K562 (cell line): ENCODE results near the gene DMAC2L. TPM values are rescaled to one million over a fixed set of nuclear protein-coding genes. Genes with fewer than 3 reads are reported as not detected.
"Not testable (repeated sequence)": the region's sequence is repeated elsewhere in the genome, so short reads cannot be mapped to it uniquely, and the experiment has no call there.

Experiments used
- ATAC-seq: fragments of 200-7000 bp; cut with Tn5 transposase; 3 replicates; pipeline ENCODE4 v1.9.1; 2020; ENCODE audit warnings: moderate library complexity
- BruUV-seq: library from RNA; stranded (reverse); fragments of 400-500 nt; replicated peaks from 2 replicates; lab custom pipeline; 2021; lab: Mats Ljungman, UMichigan
- CTCF ChIA-PET: fragments of 300-600 bp; formaldehyde crosslinking; extraction: SDS; loops from one replicate; lab custom pipeline; 2021; ENCODE audit warnings: low intra/inter-chr PET ratio; lab: Yijun Ruan, JAX
- POLR2A ChIA-PET: fragments of 300-600, 350-650 bp; sonication (Branson Sonifier 250); formaldehyde crosslinking; extraction: SDS; loops from one replicate; lab custom pipeline; 2021; ENCODE audit warnings: antibody characterized with exemption, inconsistent platforms; lab: Yijun Ruan, JAX
- DNase-seq, 4 experiments: peaks; one replicate each; pipeline versions ENCODE4 v3.0.0 to v3.0.0-alpha.2; 2011 to 2018; ENCODE audit warnings: low spot score in 3 of 4, mixed read lengths in 3 of 4; ENCODE audit errors: extremely low read depth in 1 of 4
- FAIRE-seq: peaks from 2 replicates; lab custom pipeline; 2011; peaks lifted over from hg19 to GRCh38; lab: Jason Lieb, UNC
- H2AFZ ChIP-seq: 2 replicates; pipeline ENCODE4 v1.6.0; 2011; ENCODE audit warnings: low read depth, low read length, control low read depth, inconsistent platforms
- H3K27ac ChIP-seq: fragments of 200-600 bp; 3 replicates; pipeline ENCODE4 v1.8.0; 2011; ENCODE audit warnings: low read depth, mild to moderate bottlenecking, control low read depth, inconsistent platforms, low read length, moderate library complexity, mixed read lengths; ENCODE audit errors: extremely low read depth
- H3K27me3 ChIP-seq, 2 experiments: fragments of 300-600 bp in 1 of 2; 2 replicates in 1 of 2; 3 replicates in 1 of 2; pipeline versions ENCODE4 v1.6.0 to v1.8.0; 2011; ENCODE audit warnings: inconsistent platforms in 2 of 2, low read length in 2 of 2, mild to moderate bottlenecking in 1 of 2, mixed read lengths in 1 of 2, moderate library complexity in 1 of 2; ENCODE audit not compliant: control insufficient read depth in 2 of 2, insufficient read depth in 2 of 2
- H3K36me3 ChIP-seq: fragments of 300-600 bp; 3 replicates; pipeline ENCODE4 v1.8.0; 2011; ENCODE audit warnings: mild to moderate bottlenecking, low read length, inconsistent platforms; ENCODE audit not compliant: control insufficient read depth, insufficient read depth
- H3K4me1 ChIP-seq, 2 experiments: fragments of 200-600 bp in 1 of 2; replicated peaks in 1 of 2; 2 replicates in 1 of 2; 3 replicates in 1 of 2; pipeline versions ENCODE4 v1.5.1 to v1.8.0; 2011; ENCODE audit warnings: inconsistent platforms in 2 of 2, low read length in 2 of 2, mild to moderate bottlenecking in 1 of 2, mixed read lengths in 1 of 2, moderate library complexity in 1 of 2; ENCODE audit not compliant: control insufficient read depth in 2 of 2, insufficient read depth in 2 of 2
- H3K4me2 ChIP-seq: 2 replicates; pipeline ENCODE4 v1.6.1; 2011; ENCODE audit warnings: low read length, control low read depth, inconsistent platforms, mixed read lengths; ENCODE audit not compliant: insufficient read depth
- H3K4me3 ChIP-seq: fragments of 200-600 bp; sonication (generic), shearing (Covaris generic); 2 replicates; pipeline ENCODE4 v1.5.1; 2016; ENCODE audit warnings: control low read depth, inconsistent platforms
- H3K79me2 ChIP-seq: fragments of 200-600 bp; 3 replicates; pipeline ENCODE4 v1.8.0; 2011; ENCODE audit warnings: low read length, inconsistent platforms; ENCODE audit not compliant: control insufficient read depth, insufficient read depth
- H3K9ac ChIP-seq, 2 experiments: 2 replicates each; pipeline versions ENCODE4 v1.6.0 to v1.6.1; 2011; ENCODE audit warnings: low read depth in 2 of 2, low read length in 2 of 2, control low read depth in 1 of 2, inconsistent platforms in 1 of 2, mild to moderate bottlenecking in 1 of 2, mixed read lengths in 1 of 2; ENCODE audit not compliant: insufficient read depth in 1 of 2
- H3K9me1 ChIP-seq: one replicate; pipeline ENCODE4 v1.6.0; 2011; ENCODE audit warnings: inconsistent platforms, mild to moderate bottlenecking, low read length, moderate library complexity; ENCODE audit not compliant: control insufficient read depth, insufficient read depth
- H3K9me3 ChIP-seq: replicated peaks from 2 replicates; pipeline ENCODE4 v1.5.1; 2011; ENCODE audit warnings: low read depth, low read length, inconsistent platforms; ENCODE audit not compliant: control insufficient read depth, insufficient read depth
- H4K20me1 ChIP-seq: replicated peaks from 2 replicates; pipeline ENCODE4 v1.6.1; 2011; ENCODE audit warnings: low read length, inconsistent platforms, mixed read lengths; ENCODE audit not compliant: control insufficient read depth, insufficient read depth
- KDM2B ChIP-seq: fragments of 250-450 bp; sonication (Bioruptor Pico); IDR thresholded peaks from 2 replicates; pipeline ENCODE4 v1.8.0; 2021; ENCODE audit warnings: mild to moderate bottlenecking, moderate library complexity
- WGBS: fragments of 100-300 bp; shearing (Covaris generic); methylation state at CpG from one replicate; pipeline ENCODE4 v1.1.6; 2016; ENCODE audit warnings: low coverage, mixed read lengths; ENCODE audit not compliant: insufficient coverage; ENCODE audit errors: missing lambda C conversion rate; 5-methylcytosine and 5-hydroxymethylcytosine counted together
- in situ Hi-C: fragments of 300-500 bp; cut with MboI; formaldehyde crosslinking; loops from 4 replicates; pipeline ENCODE4 v1.15.0; 2018; ENCODE audit warnings: inconsistent platforms, mixed read lengths
- intact Hi-C: fragments of 100-400 bp; cut with micrococcal nuclease; formaldehyde crosslinking; loops from 2 replicates; pipeline ENCODE4 v1.14.2; 2022
- polyA plus RNA-seq, 8 experiments: library from polyadenylated mRNA; depleted of rRNA in 4 of 8; stranded (reverse) in 5 of 8; unstranded in 3 of 8; fragments of >200 nt; fragmentation: Nextera tagmentation in 2 of 8; fragmentation: Illumina TruSeq in 1 of 8; extraction: Ambion mirVana in 2 of 8; extraction: Trizol in 1 of 8; gene quantifications; 2 replicates each; pipeline versions ENCODE4 v1.2.1 to v1.2.3, GENCODE V29; 2011 to 2014; ENCODE audit warnings: inconsistent platforms in 1 of 8, missing spikeins in 1 of 8
- total RNA-seq, 7 experiments: library from RNA; depleted of rRNA in 6 of 7; stranded (reverse); fragments of >200 nt in 6 of 7; fragmentation: Illumina TruSeq in 2 of 7; extraction: Trizol in 2 of 7; gene quantifications; 2 replicates each; pipeline versions ENCODE4 v1.2.1 to v1.2.3, GENCODE V29; 2011 to 2021; ENCODE audit warnings: low replicate concordance in 1 of 7
- TF ChIP-seq, protein P1 (sequence below): IDR thresholded peaks from 2 replicates; pipeline ENCODE4 v1.6.1; 2016; ENCODE audit warnings: missing genetic modification characterization, missing compliant biosample characterization

DMAC2L gene
- total and polyA plus RNA-seq, 9 of the 15 experiments (the other 6 are each of a cell fraction or from before 2014, with no cell fraction given), result 4.0 to 37.2 (median 9.3) TPM

- TF ChIP-seq, protein P1, sequence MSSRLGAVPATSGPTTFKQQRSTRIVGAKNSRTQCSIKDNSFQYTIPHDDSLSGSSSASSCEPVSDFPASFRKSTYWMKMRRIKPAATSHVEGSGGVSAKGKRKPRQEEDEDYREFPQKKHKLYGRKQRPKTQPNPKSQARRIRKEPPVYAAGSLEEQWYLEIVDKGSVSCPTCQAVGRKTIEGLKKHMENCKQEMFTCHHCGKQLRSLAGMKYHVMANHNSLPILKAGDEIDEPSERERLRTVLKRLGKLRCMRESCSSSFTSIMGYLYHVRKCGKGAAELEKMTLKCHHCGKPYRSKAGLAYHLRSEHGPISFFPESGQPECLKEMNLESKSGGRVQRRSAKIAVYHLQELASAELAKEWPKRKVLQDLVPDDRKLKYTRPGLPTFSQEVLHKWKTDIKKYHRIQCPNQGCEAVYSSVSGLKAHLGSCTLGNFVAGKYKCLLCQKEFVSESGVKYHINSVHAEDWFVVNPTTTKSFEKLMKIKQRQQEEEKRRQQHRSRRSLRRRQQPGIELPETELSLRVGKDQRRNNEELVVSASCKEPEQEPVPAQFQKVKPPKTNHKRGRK (tag), result no peak
- TF ChIP-seq KDM2B (CRISPR knock-in tag), result no peak
Measured at GRCh38 chr14:50364792-50365191, 52.7 kb downstream of the DMAC2L start (continued).

DNA sequence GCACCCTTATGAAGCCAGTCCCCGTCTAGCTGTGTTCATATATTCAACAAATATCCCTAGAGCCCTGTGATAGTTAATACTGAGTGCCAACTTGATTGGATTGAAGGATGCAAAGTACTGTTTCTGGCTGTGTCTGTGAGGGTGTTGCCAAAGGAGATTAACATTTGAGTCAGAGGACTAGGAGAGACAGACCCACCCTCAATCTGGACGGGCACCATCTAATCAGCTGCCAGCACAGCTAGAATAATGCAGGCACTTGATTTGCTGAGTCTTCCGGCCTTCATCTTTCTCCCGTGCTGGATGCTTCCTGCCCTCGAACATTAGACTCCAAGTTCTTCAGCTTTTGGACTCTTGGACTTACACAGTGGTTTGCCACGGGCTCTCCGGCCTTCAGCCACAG lies 53.4 kb downstream of the DMAC2L start:
- CTCF ChIA-PET, DNase-seq: not testable (repeated sequence)

More for the DNA sequence above, 53.4 kb downstream of the DMAC2L start:
- H3K27me3 ChIP-seq, in situ Hi-C loops, ATAC-seq, H3K9ac ChIP-seq, intact Hi-C loops, H3K79me2 ChIP-seq, H2AFZ ChIP-seq, H3K9me1 ChIP-seq, H3K4me2 ChIP-seq, H4K20me1 ChIP-seq, H3K4me1 ChIP-seq, BruUV-seq, H3K4me3 ChIP-seq, FAIRE-seq, H3K9me3 ChIP-seq, H3K36me3 ChIP-seq, H3K27ac ChIP-seq: not testable (repeated sequence)
- POLR2A ChIA-PET, result interaction anchor here (0.9 to 1.0 kb wide), 2 partner anchors 9 to 13 kb away, joined by 3 read pairs; no protein-coding TSS in a partner anchor
- 78% methylated on average over 5 of the region's 7 CpGs for WGBS
